Measurements from ENCODE around the gene IFT27.

The IFT27 gene, protein sequence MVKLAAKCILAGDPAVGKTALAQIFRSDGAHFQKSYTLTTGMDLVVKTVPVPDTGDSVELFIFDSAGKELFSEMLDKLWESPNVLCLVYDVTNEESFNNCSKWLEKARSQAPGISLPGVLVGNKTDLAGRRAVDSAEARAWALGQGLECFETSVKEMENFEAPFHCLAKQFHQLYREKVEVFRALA

DNA sequence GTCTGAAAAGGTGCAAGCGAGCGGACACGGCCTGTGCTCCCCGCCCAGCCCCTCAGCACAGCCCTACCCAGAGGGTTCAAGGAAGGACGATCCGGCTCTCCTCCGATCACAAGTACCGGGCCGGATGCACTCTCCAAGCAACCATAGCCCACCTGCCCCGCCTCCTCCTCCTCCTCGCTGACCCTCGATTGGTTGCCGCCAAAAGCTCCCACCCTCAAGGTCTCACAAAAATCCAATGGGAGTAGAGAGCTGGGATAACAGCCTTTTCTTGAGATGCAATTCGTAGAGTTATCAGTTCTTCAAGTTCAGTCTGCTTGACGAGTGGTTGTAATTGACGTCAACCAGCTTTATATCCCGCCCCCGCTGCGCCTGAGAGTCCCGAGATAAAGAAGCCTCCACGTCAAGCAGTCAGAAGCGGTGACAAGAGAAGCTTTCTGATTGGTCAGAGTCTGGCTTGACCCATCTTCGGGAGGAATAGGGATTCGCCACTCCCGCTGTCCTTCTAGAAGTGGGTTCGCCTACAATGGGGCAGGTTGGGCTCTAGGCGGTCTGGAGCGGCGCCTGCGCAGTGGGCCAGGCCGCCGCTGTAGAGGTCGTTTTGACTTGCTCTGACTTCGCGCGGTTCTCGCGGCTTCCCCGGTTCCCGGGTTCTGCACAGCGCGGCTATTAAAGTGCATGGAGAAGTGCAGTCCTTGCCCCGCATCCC is at the start of gene IFT27:
Gene IFT27, minus strand, starts transcription at position 156 of the 706 bp plus-strand sequence. CDS start 412 bp downstream, outside the sequence.
- TF ChIP-seq ZFX (IDR thresholded peaks at IDR 0.05), result no peak
- TF ChIP-seq, protein P1, sequence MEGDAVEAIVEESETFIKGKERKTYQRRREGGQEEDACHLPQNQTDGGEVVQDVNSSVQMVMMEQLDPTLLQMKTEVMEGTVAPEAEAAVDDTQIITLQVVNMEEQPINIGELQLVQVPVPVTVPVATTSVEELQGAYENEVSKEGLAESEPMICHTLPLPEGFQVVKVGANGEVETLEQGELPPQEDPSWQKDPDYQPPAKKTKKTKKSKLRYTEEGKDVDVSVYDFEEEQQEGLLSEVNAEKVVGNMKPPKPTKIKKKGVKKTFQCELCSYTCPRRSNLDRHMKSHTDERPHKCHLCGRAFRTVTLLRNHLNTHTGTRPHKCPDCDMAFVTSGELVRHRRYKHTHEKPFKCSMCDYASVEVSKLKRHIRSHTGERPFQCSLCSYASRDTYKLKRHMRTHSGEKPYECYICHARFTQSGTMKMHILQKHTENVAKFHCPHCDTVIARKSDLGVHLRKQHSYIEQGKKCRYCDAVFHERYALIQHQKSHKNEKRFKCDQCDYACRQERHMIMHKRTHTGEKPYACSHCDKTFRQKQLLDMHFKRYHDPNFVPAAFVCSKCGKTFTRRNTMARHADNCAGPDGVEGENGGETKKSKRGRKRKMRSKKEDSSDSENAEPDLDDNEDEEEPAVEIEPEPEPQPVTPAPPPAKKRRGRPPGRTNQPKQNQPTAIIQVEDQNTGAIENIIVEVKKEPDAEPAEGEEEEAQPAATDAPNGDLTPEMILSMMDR (conservative IDR thresholded peaks at IDR 0.05), result no peak
- H3K27ac ChIP-seq, result peak within 1 kb of the TSS; percentile 77

DNA sequence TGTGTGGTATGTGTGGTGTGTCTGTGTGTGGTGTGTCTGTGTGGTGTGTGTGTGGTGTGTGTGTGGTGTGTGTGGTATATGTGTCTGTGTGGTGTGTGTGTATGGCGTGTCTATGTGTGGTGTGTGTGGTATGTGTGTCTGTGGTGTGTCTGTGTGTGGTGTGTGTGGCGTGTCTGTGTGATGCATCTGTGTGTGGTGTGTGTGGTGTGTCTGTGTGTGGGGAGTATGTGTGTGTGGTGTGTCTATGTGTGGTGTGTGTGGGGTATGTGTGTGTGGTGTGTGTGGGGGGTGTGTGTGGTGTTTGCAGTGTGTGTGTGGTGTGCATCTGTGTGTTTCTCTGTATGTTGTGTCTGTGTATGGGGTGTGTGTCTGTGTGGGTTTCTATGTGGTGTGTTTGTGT is 48.7 kb upstream of the IFT27 start:
- TF ChIP-seq ZFX (IDR thresholded peaks at IDR 0.05), result no peak
- TF ChIP-seq, protein P1 (conservative IDR thresholded peaks at IDR 0.05), result no peak
- no peak overlapping the region for H3K27ac ChIP-seq

DNA sequence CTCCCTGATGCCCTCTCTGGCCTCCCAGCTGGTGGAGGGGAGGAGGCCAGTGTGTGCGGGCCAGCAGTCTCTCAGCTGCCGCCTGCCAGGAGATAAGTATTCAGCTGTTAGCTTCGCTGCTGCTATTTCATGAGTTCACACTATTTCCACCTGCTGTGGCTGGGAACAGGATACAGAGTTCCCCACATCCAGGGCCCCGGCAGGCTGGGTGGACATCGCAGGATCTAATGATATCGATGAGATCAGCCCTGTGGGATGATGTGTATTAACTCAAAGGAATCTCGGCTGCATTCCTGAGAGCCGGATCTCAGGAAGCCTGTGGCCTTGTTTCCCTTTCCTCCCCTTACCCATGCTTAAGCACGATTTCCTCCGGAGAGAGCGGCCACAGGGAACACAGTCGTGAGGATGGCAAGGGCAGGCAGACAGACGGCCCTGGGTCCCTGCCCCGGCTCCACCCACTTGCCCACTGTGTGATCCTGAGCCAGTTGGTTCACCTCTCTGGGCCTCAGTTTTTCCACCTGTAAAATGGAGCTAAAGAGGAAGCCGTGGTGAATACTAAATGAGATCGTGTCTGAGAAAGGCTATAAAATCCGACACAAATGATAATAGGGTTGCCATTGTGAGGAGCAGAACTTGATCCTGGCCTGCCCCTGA is 47.4 kb upstream of the IFT27 start:
- H3K27ac ChIP-seq, result no peak overlapping the region
- TF ChIP-seq ZFX (IDR thresholded peaks at IDR 0.05), result no peak
- TF ChIP-seq, protein P1 (conservative IDR thresholded peaks at IDR 0.05), result no peak

DNA sequence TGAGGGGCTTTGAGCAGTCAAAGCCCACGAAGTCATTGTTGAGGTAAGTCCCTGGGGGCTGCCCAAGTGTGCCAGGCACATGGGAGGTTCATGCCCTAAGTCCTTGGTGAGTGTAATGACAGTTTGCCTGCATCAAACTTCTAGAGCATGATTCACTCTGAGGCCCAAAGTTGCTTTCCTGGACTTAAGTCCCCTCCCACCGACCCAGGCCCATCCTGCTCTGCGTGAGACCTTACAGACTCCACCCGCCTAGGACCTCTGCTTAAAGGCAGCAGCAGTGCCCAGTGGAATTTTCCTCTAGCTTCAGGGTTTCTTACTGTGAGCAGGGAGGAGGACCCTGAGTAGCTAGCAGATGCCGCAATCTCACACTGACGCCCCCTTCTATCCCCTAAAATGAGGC is 46.7 kb upstream of the IFT27 start:
- no peak for TF ChIP-seq ZFX (IDR thresholded peaks at IDR 0.05)

DNA sequence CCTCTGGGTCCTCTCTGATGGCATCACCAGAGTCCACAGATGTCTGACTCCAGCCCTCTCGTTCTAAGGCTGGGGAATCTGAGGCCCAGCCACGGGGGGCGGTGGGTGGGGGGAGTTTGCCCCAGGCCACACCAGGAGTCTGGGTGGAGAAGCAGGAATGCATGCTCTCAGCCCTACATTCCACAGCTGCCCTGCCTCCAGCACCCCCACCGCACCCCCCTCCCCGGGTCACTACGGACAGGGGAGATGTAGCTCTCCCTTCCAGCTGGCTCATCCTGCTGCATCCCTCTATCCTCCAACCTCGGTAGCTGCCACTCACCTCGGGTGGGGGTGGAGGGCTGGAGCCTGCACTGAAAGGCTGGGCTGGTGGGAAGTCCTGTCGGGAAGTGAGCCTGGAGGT is 43.2 kb upstream of the IFT27 start:
- no peak overlapping the region for H3K27ac ChIP-seq
- TF ChIP-seq ZFX (IDR thresholded peaks at IDR 0.05), result no peak
- TF ChIP-seq, protein P1 (conservative IDR thresholded peaks at IDR 0.05), result no peak

More for the DNA sequence above, 46.7 kb upstream of the IFT27 start:
- no peak overlapping the region for H3K27ac ChIP-seq

DNA sequence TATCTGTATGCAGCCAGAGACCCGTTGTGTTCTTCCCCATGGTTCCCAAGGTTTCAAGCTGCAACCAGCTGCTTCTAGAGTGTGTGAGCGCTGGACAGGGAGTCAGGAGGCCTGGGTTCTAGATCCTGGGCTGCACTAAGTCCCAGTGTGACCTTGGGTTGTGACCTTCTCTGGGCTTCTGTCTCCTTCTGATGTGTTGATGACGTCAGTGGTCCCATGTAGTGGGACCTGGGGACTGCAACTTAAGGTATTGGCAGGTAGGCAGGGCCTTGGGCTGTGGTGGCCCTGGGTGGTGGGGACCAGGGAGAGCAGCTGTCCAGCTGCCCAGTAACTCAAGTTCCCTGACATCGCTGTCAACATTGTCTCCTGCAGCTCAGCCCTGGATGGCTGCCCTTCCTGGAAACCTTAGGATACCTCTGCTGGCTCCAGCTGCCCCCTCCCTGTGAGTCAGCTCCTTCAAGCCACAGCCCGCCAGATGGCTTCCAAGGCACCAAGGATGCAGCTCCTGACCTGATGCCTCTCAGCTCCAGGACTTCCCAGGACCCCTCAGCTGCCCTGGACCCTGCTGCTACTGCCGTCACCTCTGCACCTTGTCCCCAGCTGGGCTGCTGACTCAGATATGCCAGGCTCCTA is 42.2 kb upstream of the IFT27 start:
- no peak overlapping the region for H3K27ac ChIP-seq
- TF ChIP-seq, protein P1 (conservative IDR thresholded peaks at IDR 0.05), result no peak
- TF ChIP-seq ZFX (IDR thresholded peaks at IDR 0.05), result no peak

DNA sequence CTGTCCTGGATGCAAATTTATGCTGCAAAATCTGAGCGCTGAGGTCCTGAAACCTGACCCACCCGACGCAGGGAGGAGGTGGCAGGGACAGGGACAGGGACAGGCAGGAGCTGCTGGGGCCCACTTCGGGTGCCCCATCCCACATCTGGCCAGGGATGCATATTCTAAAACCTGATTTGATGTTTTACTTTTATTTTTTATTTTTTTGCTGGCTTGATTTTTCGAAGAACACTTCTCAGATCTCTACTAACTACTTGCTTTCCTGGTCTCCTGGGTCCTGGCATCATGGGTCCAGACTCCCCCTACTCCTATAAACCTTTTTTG is 41.6 kb upstream of the IFT27 start:
- H3K27ac ChIP-seq, result no peak overlapping the region
- no peak for TF ChIP-seq ZFX (IDR thresholded peaks at IDR 0.05)
- TF ChIP-seq, protein P1 (conservative IDR thresholded peaks at IDR 0.05), result no peak

Measured in C4-2B (cell line).